Activated CD8-positive, alpha-beta memory T cell treated with anti-CD3 and anti-CD28 coated beads for 48 hours (primary cell): Measurements from ENCODE around the gene MYL10.
"Not testable (repeated sequence)": the region's sequence is repeated elsewhere in the genome, so short reads cannot be mapped to it uniquely, and the experiment has no call there.

Source experiments
- DNase-seq, 3 experiments: peaks; one replicate each; pipeline ENCODE4 v3.0.0-alpha.2; 2020; ENCODE audit warnings: low read depth in 2 of 3, low spot score in 2 of 3

MYL10 gene

GRCh38 chr7:101657171-101657570 is 28.1 kb upstream of the MYL10 start:
- no peak for DNase-seq

GRCh38 chr7:101651112-101651511 is 22.0 kb upstream of the MYL10 start:
- DNase-seq: no peak

DNA sequence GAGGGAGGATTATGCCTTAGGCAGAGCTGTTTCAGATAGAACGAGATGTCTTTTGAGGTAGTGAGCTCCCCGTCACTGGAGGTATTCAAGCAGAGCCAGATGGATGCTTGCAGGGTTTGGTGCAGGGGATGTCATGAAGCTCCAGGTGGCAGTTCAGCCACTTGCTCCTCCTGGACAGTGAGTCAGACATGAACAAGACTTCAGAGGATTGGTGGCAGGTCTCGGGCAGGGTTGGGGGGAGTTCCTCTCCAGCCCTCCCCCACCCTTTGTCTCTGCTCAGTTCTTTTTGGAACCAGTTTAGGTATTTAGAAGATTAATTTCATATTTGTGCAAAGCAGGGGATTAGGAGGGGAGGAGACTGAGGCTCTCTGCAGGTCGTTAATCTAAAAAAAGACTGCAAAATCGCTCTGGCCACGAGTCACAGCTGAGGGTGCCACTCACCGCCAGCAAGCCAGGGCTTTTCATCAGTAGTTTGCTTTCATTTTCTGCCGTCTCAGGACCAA is 21.5 kb upstream of the MYL10 start:
- no peak for DNase-seq

- not testable (repeated sequence) for DNase-seq
Measured at GRCh38 chr7:101647876-101648275, 18.8 kb upstream of the MYL10 start.

- no peak for DNase-seq
Measured at GRCh38 chr7:101645951-101646350, 16.9 kb upstream of the MYL10 start.

- DNase-seq: no peak
Measured at GRCh38 chr7:101644879-101645278, 15.8 kb upstream of the MYL10 start.

DNA sequence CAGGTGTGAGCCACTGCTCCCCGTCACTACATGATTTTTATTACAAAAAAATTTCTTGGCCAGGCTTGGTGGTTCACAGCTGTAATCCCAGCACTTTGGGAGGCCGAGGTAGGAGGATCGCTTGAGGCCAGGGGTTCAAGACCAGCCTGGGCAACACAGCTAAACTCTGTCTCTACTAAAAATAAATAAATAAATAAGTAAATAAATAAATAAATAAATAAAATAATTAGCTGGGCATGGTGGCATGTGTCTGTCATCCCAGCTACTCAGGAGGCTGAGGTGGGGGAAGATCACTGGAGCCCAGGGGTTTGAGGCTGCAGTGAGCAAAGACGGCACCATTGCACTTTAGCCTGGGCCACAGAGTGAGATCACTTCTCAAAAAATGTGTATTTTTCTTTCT is 10.0 kb upstream of the MYL10 start:
- DNase-seq: not testable (repeated sequence)

GRCh38 chr7:101636822-101637623 is 7.9 kb upstream of the MYL10 start:
- DNase-seq: no peak

GRCh38 chr7:101635484-101635883 is 6.4 kb upstream of the MYL10 start:
- DNase-seq: no peak

DNA sequence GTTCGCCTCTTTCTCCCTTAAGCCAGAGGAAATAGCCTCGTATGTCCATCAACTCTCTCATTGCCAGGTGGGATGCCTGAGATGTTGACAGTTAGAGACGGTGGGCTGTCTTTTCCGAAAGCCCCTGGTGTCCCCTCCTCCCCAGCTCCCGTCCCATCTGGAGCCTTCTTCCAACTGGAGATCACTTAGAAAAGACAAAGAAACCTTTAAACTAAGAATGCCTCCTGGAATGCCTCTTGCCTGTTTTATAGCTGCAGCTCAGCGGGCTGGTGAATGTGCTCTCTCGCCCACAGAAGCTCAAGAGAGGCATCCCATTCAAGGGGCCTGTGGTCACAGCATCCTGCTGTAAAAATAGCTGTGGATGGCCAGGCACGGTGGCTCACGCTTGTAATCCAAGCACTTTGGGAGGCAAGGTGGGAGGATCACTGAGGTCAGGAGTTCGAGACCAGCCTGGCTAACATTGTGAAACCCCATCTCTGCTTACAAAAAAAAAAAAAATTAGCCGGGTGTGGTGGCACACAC is 5.2 kb upstream of the MYL10 start:
- DNase-seq: no peak

DNA sequence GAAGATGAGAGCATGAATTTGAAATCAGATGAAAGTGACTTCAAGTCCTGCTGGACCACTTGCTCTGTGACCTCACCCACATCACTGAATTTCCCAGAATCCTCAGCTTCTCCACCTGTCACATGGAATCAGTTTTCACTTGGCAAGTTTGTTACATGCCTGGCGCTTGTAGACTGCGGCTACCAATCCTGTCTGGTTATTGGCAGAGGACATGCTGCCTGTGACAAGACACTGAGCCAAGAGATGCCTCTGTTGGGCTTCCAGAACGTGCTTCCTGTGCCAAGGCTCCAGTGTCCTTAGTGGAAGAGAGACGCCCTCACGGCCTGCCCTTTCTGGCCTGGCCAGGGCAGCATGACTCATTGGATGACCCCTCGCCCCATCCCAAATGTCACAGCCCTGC is 4.4 kb upstream of the MYL10 start:
- no peak for DNase-seq

DNA sequence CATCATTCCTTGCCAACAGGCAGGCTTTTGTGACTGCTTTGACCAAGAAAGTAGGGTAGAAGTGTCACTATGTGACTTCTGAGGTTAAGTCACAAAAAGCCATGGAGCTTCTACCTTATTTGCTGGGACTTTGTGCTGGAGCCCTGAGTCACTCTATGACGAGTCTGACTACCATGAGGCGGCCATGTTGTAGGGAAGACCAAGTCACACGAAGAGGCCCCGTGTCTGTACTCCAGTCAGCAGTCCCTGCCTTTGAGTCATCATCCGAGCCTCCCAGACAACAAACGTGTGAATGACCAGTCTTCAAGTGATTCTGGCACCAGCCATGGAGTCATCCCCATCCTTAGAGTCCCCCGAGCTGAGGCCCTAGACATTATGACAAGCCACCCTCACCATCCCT is 3.5 kb upstream of the MYL10 start:
- no peak for DNase-seq

- DNase-seq: no peak
Measured at GRCh38 chr7:101631224-101631714, 2.2 kb upstream of the MYL10 start.

DNA sequence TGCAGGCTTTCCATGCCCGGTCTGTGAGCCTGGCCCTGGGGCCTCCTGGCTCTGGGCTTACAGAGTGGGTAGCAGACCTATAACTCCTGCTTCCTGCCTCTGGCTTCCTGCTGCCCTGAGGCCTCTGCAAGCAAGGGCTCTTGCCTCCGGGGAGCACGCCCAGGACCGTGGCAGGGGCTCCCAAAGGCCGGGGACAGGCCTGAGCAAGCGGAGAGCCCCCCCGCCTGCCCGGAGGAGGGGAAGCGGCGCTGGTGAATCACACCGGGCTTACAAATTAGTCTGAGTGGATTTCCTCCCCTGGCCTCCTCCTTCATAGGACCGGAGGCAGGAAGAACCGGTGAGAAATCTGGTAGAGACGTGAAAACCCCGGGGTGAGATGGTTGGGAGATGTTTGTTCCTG is 1.5 kb upstream of the MYL10 start:
- DNase-seq: no peak

DNA sequence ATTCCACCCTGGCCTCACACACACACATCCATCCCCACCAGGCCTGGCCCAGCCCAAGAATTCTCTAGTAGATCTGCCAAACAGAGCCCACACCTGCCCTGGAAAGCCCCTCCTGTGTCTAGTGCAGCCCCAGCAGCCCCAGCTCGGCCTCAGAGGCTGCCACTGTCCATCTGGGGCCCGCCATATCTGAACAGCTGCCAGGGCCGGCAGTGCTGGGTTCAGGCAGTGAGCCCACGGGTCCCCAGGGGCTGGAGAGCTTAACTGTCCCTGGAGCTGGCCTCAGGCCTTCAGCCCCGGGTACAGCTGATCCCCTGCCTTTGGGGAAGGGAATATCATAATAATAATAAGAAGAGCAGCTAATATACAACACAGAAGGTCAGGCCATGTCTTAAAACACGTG is 574 bp downstream of the MYL10 start:
- DNase-seq: no peak

- no peak for DNase-seq
Measured at GRCh38 chr7:101626758-101627157, 2.3 kb downstream of the MYL10 start.

DNA sequence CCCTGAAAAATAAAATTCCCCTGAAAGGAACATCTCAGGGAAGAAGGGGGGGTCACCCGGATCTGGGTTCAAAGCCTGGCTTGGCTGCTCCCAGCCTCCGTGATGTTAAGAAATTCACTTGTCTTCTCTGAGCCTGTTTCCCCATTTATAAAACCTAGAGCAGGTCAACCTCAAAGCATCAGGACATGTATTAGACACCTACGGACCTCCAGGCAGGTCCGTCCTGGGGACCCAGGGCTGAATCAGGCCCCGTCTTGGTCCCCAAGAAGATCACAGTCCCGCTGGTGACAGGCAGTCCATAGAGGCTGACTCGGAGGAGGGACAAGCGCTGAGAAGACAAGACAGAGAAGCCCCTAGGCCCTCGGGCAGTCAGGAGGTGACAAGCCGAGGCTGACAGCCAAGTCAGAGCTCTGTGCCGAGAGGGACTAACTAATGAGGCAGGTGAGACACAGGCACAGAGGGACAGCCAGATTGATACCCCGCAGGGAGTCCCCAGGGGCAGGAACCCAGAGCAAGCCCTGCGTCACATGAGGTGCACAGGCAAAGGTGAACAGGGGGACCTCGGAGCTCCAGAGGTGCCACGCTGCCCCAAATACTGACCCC is 2.9 kb downstream of the MYL10 start:
- no peak for DNase-seq

DNA sequence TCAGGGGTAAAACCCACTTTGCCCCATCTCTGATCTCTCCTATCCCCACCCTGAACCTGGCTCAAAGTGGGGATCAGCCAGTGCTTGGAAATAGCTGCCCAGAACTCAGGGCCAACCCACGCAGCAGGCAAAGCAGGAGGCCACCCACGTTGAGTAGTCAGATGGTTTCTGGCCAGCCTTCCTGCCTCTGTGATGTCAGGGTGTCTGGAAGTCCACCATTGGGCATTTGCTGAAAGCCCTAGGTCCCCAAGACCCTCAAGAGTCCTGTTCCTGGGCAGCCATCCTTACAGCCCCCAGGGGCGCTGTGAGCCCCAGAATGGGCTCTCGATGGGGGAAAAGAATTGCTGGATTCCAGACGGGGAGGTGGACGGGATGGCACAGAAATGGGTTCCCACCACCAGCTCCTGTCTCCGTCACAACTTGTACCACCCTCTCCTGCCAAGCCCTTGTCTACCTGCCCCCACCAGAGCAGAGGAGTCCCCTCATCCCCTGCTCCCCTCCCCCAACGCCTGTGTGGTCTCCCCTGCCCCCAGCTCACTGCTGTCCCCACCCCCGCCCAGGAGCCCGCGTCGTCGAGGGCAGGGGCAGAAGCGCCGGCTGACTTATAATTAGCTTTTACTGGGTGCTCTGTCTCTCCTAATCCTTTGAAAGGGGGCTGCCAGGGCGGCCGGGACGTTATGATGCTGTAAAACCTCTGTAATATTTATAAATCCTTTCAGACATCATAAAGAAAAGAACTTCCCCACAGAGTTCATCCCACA is 3.9 kb downstream of the MYL10 start:
- DNase-seq: no peak

GRCh38 chr7:101624246-101625001 is 4.7 kb downstream of the MYL10 start:
- no peak for DNase-seq

- DNase-seq: no peak
Measured at GRCh38 chr7:101622609-101623173, 6.4 kb downstream of the MYL10 start.
